PC-9 (cell line): Measurements from ENCODE around the gene CAMTA1.

Experiments
- CTCF ChIP-seq: fragments of 200-600 bp; sonication (generic); conservative IDR thresholded peaks from 2 replicates; pipeline ENCODE4 v1.6.1; 2017; ENCODE audit warnings: mixed run types, antibody characterized with exemption, mild to moderate bottlenecking, moderate library complexity
- EZH2 ChIP-seq: fragments of 200-600 bp; sonication (generic); IDR thresholded peaks from 2 replicates; pipeline ENCODE4 v1.8.0; 2017; ENCODE audit warnings: antibody characterized with exemption, low read depth

DNA sequence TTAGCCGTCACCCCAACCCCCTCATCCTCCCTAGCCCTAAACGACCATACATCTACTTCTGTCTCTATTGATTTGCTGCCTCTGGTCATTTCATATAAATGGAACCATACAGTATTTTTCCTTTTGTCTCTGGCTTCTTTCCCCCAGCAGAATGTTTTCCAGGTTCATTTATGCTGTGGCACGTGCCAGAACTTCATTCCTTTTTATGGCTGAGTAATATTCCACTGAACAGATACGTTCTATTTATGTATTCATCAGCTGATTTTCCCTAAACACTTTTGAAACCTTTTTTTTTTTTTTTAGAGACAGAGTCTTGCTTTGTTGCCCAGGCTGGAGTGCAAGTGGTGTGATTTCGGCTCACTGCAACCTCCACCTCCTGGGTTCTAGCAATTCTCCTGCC is 181.1 kb downstream of the CAMTA1 start:
- TF ChIP-seq CTCF (no peak), EZH2 (no peak)
